Psoas muscle (tissue), 8 donors: ENCODE measurements around the gene RBM47. TPM values are rescaled to one million over a fixed set of nuclear protein-coding genes. Genes with fewer than 3 reads are reported as not detected.

Experiments
- ATAC-seq, 4 donors: fragments of 200-7000 bp; cut with Tn5 transposase; one replicate each; pipeline ENCODE4 v1.9.1; 2020; ENCODE audit warnings: moderate library complexity in 3 of 4, mild to moderate bottlenecking in 2 of 4
- DNase-seq, 2 donors: peaks; one replicate each; pipeline ENCODE4 v3.0.0-alpha.2; 2020
- H3K27ac ChIP-seq: fragments of 200-600 bp; one replicate; pipeline ENCODE4 v1.8.0; 2022
- H3K27me3 ChIP-seq, 3 donors: fragments of 200-600 bp in 1 of 3; one replicate each; pipeline versions ENCODE4 v1.6.1 to v1.8.0; 2013 to 2022; ENCODE audit warnings: low read length in 2 of 3, mild to moderate bottlenecking in 2 of 3, moderate library complexity in 1 of 3; ENCODE audit not compliant: insufficient read depth in 3 of 3
- H3K36me3 ChIP-seq, 2 donors: fragments of 200-600 bp in 1 of 2; one replicate each; pipeline versions ENCODE4 v1.6.1 to v1.8.0; 2013 to 2022; ENCODE audit warnings: low read depth in 1 of 2, mild to moderate bottlenecking in 1 of 2, moderate library complexity in 1 of 2; ENCODE audit not compliant: insufficient read depth in 1 of 2
- H3K4me1 ChIP-seq: fragments of 200-600 bp; one replicate; pipeline ENCODE4 v1.8.0; 2022
- H3K4me3 ChIP-seq: fragments of 200-600 bp; one replicate; pipeline ENCODE4 v1.8.0; 2022; ENCODE audit warnings: mild to moderate bottlenecking
- H3K9me3 ChIP-seq: fragments of 200-600 bp; one replicate; pipeline ENCODE4 v1.8.0; 2022
- WGBS, 3 donors: extraction: QIAGEN DNeasy Blood & Tissue Kit; methylation state at CpG; one replicate each; pipeline versions ENCODE4 v1.1.6 to v1.1.7; 2013; 5-methylcytosine and 5-hydroxymethylcytosine counted together
- intact Hi-C, 2 donors: fragments of 100-400 bp; cut with DNase I; formaldehyde crosslinking; loops; one replicate each; pipeline versions ENCODE4 v1.11.0 to v1.14.2; 2022
- polyA plus RNA-seq, 3 donors: library from polyadenylated mRNA; stranded (reverse); fragments of 200-250 nt; gene quantifications; one replicate each; pipeline ENCODE4 v1.2.3, GENCODE V29; 2013
- total RNA-seq, 4 donors: library from RNA; stranded (reverse); fragmentation: NEBNext Ultra II Directional in 2 of 4; extraction: Animal tissue kit (Norgen Biotek cat#: 25700) in 2 of 4; gene quantifications; one replicate each; pipeline versions ENCODE4 v1.2.1 to v1.2.4, GENCODE V29; 2021 to 2023
- TF ChIP-seq, protein P1 (sequence below): fragments of 200-600 bp; IDR thresholded peaks from one replicate; pipeline ENCODE4 v1.8.0; 2022; ENCODE audit warnings: antibody characterized with exemption
- donor health status: healthy with polysubstance abuse.
- donor health status: DM: no; HTN: no; CAD: no; lungs with moderate emphysema.
- donor health status: Bipolar disorder and iron deficiency.
- donor health status: healthy.
- donor health status: DM: yes; HTN: yes; CAD: no.
- donor health status: DM: no; HTN: no; CAD: no.
- donor health status: DM: no; HTN: no; CAD: no.
- donor health status: DM: yes; HTN: yes; CAD: no.

Gene RBM47
- total and polyA plus RNA-seq, 7 donors = 0.17 to 2.3 (median 1.2) TPM

DNA sequence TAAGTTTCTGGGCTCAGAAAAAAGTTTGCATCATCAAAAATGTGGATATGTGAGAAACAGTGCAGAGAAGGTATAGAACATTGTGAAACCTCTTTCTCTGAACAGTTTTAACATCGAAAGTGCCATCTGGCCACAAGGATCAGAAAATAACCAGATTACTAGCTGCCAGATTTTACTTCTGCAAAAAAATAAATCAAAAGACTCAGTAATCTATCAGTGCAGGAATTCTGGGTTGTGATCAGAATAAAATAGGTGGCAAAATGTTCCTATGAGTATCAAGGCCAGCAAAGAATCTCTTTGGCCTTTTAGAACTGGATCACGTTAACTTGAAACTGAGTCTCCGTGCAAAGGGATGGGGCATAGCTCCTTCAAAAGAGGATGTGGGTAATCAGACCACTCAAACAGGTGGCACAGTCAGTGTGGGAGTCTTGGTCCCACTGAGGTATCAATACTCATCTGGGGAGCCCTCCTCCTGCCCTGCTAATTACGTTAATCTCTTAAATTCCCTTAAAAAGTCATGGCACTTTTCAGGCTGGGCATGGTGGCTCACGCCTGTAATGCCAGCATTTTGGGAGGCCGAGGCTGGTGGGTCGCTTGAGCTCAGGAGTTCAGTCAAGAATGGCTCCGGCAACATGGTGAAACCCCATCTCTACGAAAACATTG, 26.7 kb upstream of the RBM47 start:
- 84 to 87% (median 86%) methylated on average over 9 of the region's 9 CpGs for whole genome bisulfite sequencing, 3 donors
- no peak overlapping the region for H3K4me3 ChIP-seq
- H3K9me3 ChIP-seq = no peaks in the 10 kb centered on the region
- intact Hi-C loops = no loop called here
- H3K36me3 ChIP-seq = no peaks in the 10 kb centered on the region
- H3K27ac ChIP-seq = no peak overlapping the region
- no peaks in the 10 kb centered on the region for H3K4me1 ChIP-seq
- H3K27me3 ChIP-seq = no peaks in the 10 kb centered on the region
- no peak for ATAC-seq
- TF ChIP-seq, protein P1, sequence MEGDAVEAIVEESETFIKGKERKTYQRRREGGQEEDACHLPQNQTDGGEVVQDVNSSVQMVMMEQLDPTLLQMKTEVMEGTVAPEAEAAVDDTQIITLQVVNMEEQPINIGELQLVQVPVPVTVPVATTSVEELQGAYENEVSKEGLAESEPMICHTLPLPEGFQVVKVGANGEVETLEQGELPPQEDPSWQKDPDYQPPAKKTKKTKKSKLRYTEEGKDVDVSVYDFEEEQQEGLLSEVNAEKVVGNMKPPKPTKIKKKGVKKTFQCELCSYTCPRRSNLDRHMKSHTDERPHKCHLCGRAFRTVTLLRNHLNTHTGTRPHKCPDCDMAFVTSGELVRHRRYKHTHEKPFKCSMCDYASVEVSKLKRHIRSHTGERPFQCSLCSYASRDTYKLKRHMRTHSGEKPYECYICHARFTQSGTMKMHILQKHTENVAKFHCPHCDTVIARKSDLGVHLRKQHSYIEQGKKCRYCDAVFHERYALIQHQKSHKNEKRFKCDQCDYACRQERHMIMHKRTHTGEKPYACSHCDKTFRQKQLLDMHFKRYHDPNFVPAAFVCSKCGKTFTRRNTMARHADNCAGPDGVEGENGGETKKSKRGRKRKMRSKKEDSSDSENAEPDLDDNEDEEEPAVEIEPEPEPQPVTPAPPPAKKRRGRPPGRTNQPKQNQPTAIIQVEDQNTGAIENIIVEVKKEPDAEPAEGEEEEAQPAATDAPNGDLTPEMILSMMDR = no peak
- DNase-seq = no peak

DNA sequence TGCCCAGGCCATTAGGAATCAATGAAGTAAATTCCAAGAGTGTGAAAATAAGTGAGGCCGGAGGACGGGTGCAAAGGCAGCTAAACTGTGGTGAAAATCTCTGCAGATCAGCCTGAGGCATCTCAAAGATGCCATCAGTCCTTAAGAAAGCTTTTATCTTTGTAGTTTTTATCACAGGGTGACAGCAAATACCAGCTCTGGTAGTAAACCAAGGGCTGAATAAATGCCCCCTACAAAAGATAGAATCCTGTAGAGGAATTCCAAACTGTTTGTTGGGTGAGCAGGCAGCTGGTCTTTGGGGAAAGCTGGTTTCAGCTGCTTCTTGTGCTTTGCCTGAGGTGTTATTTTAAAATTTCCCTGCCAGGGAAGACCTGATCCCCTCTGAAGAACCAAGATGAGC, 21.6 kb upstream of the RBM47 start:
- Histone ChIP-seq H3K27me3 (peaks cover 0 to 3% (median 0%) of the 10 kb centered on the region in 3 donors), H3K36me3 (no peaks in the 10 kb centered on the region), H3K9me3 (no peaks in the 10 kb centered on the region), H3K4me1 (no peaks in the 10 kb centered on the region), H3K4me3 (no peak overlapping the region), H3K27ac (no peak overlapping the region)
- TF ChIP-seq, protein P1 = no peak
- WGBS, 3 donors = 72 to 83% (median 80%) methylated on average over 2 of the region's 2 CpGs
- ATAC-seq (no peak), DNase-seq (no peak)
- intact Hi-C loops = no loop called here

DNA sequence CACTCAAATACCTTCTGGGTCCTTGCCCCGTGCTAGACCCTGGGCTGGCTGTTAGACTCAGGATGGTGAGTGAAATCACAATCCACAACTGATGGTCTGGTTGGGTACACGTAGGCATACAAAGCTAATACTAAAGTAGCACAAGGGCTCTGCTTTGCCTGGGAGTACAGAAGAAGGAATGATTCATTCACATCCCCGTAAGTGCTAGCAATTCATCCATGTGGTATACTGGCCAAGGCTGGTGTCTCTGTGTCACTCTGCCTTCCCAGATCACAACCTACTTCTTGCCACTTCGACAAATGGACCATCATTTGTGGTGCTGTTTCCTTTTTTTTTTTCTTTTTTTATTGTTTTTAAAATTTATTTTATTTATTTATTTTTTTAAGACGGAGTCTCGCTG, 19.7 kb upstream of the RBM47 start:
- 75 to 96% (median 75%) methylated on average over 6 of the region's 6 CpGs for WGBS, 3 donors
- intact Hi-C loops = no loop called here
- H3K27ac ChIP-seq = no peak overlapping the region

DNA sequence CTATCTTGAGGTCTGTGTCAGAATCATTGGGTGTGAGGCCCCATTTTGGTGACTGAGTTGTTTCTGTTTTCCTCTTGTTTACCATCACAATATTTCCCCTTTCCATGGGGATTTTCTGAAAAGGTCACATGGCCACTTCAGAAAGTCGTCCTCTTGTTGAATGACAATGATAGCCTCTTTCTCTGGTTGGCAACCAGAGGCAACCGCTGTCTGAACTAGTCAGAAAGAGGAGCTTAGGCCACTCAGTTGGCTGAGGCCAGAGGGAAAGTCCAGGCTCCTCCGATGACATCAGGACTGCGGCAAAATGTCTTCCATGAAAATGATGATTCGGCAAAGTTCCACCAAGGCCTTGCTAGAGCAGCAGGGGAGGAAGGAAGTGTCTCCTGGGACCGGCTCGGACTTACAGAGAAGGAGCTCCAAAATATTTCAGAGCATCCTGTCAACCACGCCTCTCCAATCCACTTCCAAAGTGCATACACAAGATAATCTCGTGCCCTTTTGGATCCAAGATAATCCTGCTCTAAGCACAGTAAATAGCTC, 19.1 kb upstream of the RBM47 start:
- Histone ChIP-seq H3K27me3 (peaks cover 0 to 3% (median 0%) of the 10 kb centered on the region in 3 donors), H3K27ac (no peak overlapping the region), H3K36me3 (no peaks in the 10 kb centered on the region), H3K4me3 (no peak overlapping the region), H3K9me3 (no peaks in the 10 kb centered on the region), H3K4me1 (no peaks in the 10 kb centered on the region)
- intact Hi-C loops = no loop called here
- WGBS, 3 donors = 62 to 73% (median 67%) methylated on average over 9 of the region's 9 CpGs
- ATAC-seq = no peak
- TF ChIP-seq, protein P1 = no peak
- peak in 1 of 2 donors; percentile 17 for DNase-seq

More for the DNA sequence above, 19.7 kb upstream of the RBM47 start:
- Histone ChIP-seq H3K9me3 (no peaks in the 10 kb centered on the region), H3K4me1 (no peaks in the 10 kb centered on the region), H3K27me3 (peaks cover 0 to 3% (median 0%) of the 10 kb centered on the region in 3 donors), H3K4me3 (no peak overlapping the region), H3K36me3 (no peaks in the 10 kb centered on the region)
- TF ChIP-seq, protein P1 = no peak
- DNase-seq = no peak
- no peak for ATAC-seq

DNA sequence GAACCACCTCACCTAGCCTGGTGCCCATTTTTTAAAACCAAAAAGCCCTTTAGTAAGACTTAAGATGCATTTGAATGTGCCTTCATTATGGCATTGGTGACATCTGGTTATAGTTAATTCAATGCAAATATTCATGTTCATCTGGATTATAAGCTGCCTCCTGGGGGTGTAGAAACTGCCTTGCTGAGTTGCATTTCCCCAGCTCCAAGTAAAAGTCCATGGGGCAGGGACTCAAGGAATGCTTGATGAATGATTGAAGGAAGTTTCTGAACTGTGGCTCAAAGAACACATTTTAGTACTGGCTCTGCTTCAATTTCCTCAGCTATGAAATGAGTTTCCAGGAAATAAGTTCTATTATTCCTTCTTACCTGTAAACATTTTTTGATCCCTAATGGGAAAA, 18.5 kb upstream of the RBM47 start:
- DNase-seq (no peak), ATAC-seq (no peak)
- H3K9me3 ChIP-seq = no peaks in the 10 kb centered on the region
- no peaks in the 10 kb centered on the region for H3K36me3 ChIP-seq
- H3K27me3 ChIP-seq = peaks cover 0 to 3% (median 0%) of the 10 kb centered on the region in 3 donors
- intact Hi-C loops = no loop called here
- TF ChIP-seq, protein P1 = no peak
- no peaks in the 10 kb centered on the region for H3K4me1 ChIP-seq
- no peak overlapping the region for H3K27ac ChIP-seq
- no peak overlapping the region for H3K4me3 ChIP-seq
